GM18870 (cell line): Measurements from ENCODE around the gene SMIM32.
A peak's percentile ranks its signal among the peaks of the same experiment; 100 is the strongest.

Experiments used
- ATAC-seq: cut with Tn5 transposase; IDR thresholded peaks from one replicate; pipeline ENCODE4 v1.9.1; 2021; ENCODE audit warnings: moderate library complexity; ENCODE audit not compliant: unreplicated experiment

The SMIM32 gene

GRCh38 chr5:136192526-136193321 is at the start of gene SMIM32:
Gene SMIM32 (minus strand): TSS chr5:136193162. CDS start chr5:136192524, 638 bp downstream.
- no peak for ATAC-seq

GRCh38 chr5:136242611-136243010 is 49.6 kb upstream of the SMIM32 start:
- peak; percentile 63 for ATAC-seq

GRCh38 chr5:136242136-136242535 is 49.2 kb upstream of the SMIM32 start:
- peak; percentile 56 for ATAC-seq

- no peak for ATAC-seq
Measured at GRCh38 chr5:136240894-136241293, 47.9 kb upstream of the SMIM32 start.

GRCh38 chr5:136236479-136237083 is 43.6 kb upstream of the SMIM32 start:
- ATAC-seq, result no peak

- ATAC-seq, result no peak
Measured at GRCh38 chr5:136235321-136235720, 42.4 kb upstream of the SMIM32 start.

- ATAC-seq, result peak; percentile 70
Measured at GRCh38 chr5:136232316-136232715, 39.4 kb upstream of the SMIM32 start.

- no peak for ATAC-seq
Measured at GRCh38 chr5:136230176-136230575, 37.2 kb upstream of the SMIM32 start.

- no peak for ATAC-seq
Measured at GRCh38 chr5:136228136-136228757, 35.3 kb upstream of the SMIM32 start.

- ATAC-seq, result no peak
Measured at GRCh38 chr5:136226401-136226800, 33.4 kb upstream of the SMIM32 start.

- ATAC-seq, result no peak
Measured at GRCh38 chr5:136225796-136226195, 32.8 kb upstream of the SMIM32 start.

GRCh38 chr5:136222580-136223235 is 29.7 kb upstream of the SMIM32 start:
- ATAC-seq, result no peak

GRCh38 chr5:136221340-136221739 is 28.4 kb upstream of the SMIM32 start:
- ATAC-seq, result no peak

GRCh38 chr5:136216230-136216629 is 23.3 kb upstream of the SMIM32 start:
- no peak for ATAC-seq

GRCh38 chr5:136215812-136216211 is 22.9 kb upstream of the SMIM32 start:
- ATAC-seq, result no peak

- no peak for ATAC-seq
Measured at GRCh38 chr5:136213919-136214493, 21.0 kb upstream of the SMIM32 start.

- no peak for ATAC-seq
Measured at GRCh38 chr5:136212252-136212721, 19.3 kb upstream of the SMIM32 start.

GRCh38 chr5:136211282-136212040 is 18.5 kb upstream of the SMIM32 start:
- ATAC-seq, result no peak

- no peak for ATAC-seq
Measured at GRCh38 chr5:136210259-136210658, 17.3 kb upstream of the SMIM32 start.

- no peak for ATAC-seq
Measured at GRCh38 chr5:136209346-136209910, 16.5 kb upstream of the SMIM32 start.
